ENCODE data around the gene PITHD1. TPM values are rescaled to one million over a fixed set of nuclear protein-coding genes. Genes with fewer than 3 reads are reported as not detected.

Gene PITHD1, protein sequence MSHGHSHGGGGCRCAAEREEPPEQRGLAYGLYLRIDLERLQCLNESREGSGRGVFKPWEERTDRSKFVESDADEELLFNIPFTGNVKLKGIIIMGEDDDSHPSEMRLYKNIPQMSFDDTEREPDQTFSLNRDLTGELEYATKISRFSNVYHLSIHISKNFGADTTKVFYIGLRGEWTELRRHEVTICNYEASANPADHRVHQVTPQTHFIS
- total RNA-seq, result 24.2 and 30.7 TPM in 2 replicates

DNA sequence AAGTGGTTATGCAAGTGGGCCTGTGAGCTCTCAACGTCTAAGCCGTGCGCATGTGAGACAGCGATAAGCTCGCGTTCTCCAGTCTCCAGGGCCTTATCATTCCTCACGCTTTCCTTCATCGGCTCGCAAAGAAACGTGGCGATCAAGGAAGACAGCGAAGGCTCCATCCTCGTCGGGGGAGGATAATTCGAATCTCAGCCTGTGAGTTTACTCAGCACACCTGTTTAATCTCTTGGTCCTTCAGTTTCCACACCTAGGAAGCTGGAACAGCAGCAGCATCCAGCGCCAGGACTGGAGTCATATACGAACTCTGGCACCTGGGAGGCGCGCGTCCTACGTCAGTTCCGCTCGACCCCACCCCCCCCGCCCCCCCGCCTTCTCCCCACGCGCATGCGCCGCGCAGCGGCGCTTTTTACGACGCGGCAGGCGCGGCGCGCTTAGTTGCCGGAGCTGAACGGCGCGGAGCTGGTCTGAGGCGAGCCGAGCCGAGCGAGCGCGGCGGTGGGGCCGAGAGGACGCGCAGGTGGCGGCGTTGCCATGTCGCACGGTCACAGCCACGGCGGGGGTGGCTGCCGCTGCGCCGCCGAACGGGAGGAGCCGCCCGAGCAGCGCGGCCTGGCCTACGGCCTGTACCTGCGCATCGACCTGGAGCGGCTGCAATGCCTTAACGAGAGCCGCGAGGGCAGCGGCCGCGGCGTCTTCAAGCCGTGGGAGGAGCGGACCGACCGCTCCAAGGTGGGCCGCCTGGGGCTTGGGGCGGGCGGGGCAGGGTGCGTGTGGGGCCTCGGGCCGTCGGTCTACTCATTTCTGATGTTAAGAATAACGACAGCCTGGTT is at the start of gene PITHD1:
Gene PITHD1, plus strand, starts transcription at position 440 of the 836 bp plus-strand sequence. Its CDS starts 98 bp downstream, at position 538.

DNA sequence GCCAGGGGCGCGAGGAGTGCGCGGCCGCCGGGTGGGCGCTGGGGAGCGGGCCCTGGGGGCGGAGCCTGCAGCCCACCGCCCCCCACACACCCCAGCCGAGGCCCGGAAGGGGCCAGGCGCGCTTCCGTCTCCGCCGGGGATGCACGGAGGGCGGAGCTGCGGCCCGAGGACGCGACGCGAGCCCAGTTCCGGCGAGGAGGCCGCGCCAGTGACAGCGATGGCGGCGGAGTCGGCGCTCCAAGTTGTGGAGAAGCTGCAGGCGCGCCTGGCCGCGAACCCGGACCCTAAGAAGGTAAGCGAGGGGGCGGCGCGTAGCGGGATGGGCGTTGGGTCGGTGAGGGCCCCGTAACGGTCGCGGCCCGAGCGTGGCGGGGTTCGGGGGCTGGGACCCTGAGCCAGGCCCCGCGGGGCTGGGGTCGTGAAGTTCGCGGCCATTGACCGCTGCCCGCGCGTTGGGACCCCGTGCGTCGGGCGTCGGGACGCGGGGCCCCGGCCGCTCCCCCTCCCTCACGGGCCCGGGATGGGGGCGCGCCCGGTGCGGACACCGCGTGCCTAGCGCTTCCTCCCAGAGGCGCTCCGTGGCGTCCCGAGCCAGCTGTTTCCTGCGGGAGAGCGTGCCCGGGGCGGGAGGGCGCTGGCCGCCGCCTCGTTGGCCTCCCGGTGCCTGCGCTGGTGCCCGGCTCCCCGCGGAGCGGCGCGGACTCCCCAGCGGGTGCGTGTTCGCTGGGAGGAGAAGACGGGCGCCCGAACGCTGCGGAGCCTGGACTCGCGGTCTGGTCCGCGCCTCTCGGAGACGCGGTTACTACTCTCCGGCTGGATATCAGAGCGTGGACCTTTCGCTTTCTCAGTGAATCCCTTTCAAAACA is 34.7 kb upstream of the PITHD1 start, which contains the start of gene ELOA:
Gene ELOA, plus strand, starts transcription at position 185 of the 866 bp plus-strand sequence. Its CDS starts 33 bp downstream, at position 218.

DNA sequence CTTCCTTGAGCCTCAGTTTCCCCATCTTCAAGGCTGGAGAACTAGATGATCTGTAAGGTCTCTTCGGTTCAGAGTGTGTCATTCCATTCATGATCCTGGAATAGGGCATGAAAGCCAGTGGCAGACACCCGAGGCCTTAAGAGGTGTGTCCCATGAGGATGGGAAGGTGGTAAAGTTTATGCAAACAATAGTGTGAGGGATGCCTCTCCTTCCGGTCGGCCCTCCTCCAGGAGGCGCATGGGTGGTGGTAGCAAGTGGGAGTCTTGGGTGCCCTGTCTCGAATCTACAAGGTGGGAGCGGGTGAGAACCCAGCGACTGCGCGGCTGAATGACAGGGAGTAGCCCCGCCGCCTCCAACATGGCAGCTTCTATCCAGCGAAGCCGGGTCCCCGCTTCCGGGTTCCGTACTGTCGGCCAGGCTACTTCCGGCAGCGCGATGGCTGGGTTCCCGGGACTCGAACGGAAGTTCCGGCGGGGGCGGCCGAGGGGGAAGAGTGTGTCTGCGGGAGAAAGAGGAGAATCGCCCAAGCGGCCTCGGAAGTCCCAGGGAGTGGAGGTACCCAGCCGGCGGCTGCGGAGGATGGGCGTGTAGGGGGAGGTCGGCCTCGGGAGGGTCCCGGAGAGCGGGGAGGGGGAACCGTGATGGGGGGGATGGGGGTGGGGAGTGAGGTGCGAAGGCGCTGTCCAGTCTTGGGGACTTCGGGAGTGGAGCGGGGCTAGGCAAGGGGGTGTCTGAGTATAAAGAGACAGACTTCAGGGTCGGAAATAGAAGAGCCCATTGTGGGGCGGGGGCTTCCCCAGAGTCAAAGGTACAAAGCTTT is 12.7 kb downstream of the PITHD1 start, which contains the start of gene LYPLA2:
Gene LYPLA2, plus strand, starts transcription at position 450 of the 820 bp plus-strand sequence. CDS start 1,538 bp downstream, outside the sequence.

DNA sequence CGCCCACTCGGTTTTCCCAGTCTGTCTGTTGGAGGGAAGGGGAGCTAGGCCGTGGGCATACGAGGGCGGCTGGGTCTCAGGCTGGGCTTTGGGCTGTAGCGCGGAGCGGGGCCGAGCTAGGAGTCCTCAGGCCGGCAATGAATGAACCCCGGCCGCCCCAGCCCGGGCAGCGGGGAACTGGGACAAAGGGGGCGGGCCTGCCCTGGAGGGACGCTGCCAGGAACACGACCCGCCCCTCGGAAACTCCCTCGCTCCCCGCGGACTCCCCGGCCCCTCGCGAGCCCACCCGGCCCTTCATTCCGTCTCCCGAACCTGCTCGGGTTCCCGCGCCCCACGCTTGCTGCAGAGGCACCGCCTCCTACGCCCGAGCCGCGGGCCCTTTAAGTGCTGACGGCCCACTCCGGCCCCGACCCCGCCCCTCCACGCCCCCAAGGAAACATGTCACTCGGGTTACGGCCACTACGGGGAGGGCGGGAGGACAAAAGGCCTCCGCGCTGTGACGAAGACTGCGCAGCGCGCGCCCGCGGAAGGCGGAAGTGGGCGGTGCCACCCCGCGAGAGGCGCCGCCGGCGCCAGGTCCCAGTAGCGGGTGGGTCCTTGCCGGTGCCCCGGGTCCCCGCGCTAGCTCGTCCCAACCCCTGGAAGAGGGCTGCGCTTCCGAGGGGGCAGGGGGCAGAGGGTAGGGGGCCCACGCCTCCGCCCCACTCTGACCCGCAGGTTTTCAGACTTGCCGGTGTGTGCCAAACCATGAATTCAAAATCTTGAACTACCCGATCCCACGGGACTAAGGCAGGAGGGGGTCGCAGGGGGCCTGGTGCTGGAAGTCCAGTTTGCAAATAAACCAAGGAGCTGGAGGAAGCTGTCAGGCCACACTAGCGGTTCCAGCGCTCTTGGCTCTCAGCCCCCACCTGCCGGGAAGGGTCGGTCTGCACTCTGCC is 22.5 kb downstream of the PITHD1 start, which contains the start of gene GALE:
Gene GALE, minus strand, starts transcription at position 355 of the 938 bp plus-strand sequence. CDS start 1,747 bp downstream, outside the sequence.

DNA sequence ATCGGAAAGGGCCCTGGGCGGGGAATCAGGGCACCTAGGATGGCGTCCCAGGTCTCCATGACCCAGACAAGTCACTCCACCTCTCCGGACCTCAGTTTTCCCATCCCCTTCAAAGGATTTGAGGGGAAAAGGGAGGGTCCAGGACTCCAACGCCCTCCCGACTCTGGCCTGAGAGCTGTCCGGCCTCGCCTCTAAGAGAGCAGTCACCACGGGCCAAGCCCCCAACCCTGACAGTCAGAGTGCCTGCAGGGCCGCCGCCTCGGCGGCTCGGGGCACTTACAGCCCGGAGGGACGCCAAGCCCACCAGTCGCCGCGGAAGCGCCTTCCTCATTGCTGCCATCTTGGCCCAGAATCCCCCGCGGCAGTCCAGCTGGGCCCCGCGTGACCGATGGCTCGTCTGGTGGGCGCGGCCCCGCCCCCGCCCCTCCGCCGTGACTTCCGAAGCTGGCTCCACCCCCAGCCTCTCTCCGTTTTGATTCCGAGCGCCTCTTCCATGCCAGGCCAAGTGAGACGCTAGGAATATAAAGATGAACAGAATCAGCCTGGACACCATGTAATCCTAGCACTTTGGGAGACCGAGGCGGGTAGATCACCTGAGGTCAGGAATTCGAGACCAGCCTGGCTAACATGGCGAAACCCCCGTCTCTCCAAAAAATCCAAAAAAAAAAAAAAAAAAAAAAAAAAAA is 47.0 kb downstream of the PITHD1 start, which contains the start of gene HMGCL:
Gene HMGCL, minus strand, starts transcription at position 354 of the 686 bp plus-strand sequence. Its CDS starts 14 bp downstream, at position 340.

Other genes starting within 250 kb of the PITHD1 start
- 1.9 and 2.6 TPM in 2 replicates for gene E2F2, start 247.2 kb upstream of the PITHD1 start, total RNA-seq
- 400 and 449 TPM in 2 replicates for gene ID3, start 218.9 kb upstream of the PITHD1 start, total RNA-seq
- 687 and 944 TPM in 2 replicates for gene RPL11, start 86.6 kb upstream of the PITHD1 start, total RNA-seq
- gene ELOA, start 34.9 kb upstream of the PITHD1 start, total RNA-seq, result 58.8 and 68.1 TPM in 2 replicates
- gene LYPLA2, start 12.7 kb downstream of the PITHD1 start, total RNA-seq, result 166 and 203 TPM in 2 replicates
- gene GALE, start 22.3 kb downstream of the PITHD1 start, total RNA-seq, result 42.9 and 50.6 TPM in 2 replicates
- 23.1 and 32.7 TPM in 2 replicates for gene HMGCL, start 47.0 kb downstream of the PITHD1 start, total RNA-seq
- gene FUCA1, start 89.9 kb downstream of the PITHD1 start, total RNA-seq, result 11.0 and 12.7 TPM in 2 replicates
- gene CNR2, start 134.9 kb downstream of the PITHD1 start, total RNA-seq, result not detected in 2 replicates
- gene PNRC2, start 181.4 kb downstream of the PITHD1 start, total RNA-seq, result 88.2 and 131 TPM in 2 replicates
- 84.3 and 103 TPM in 2 replicates for gene SRSF10, start 201.9 kb downstream of the PITHD1 start, total RNA-seq